CD4-positive, alpha-beta T cell treated with Interleukin-4 for 4 hours (primary cell): Measurements from ENCODE around the gene RGS7.
"Not testable (repeated sequence)": the region's sequence is repeated elsewhere in the genome, so short reads cannot be mapped to it uniquely, and the experiment has no call there.

Experiments used
- DNase-seq: peaks from one replicate; pipeline ENCODE4 v3.0.0-alpha.2; 2020

RGS7 gene

GRCh38 chr1:241130881-241131280, 226.1 kb downstream of the RGS7 start:
- no peak for DNase-seq

GRCh38 chr1:241129207-241129960, 227.6 kb downstream of the RGS7 start:
- no peak for DNase-seq

GRCh38 chr1:241125286-241125685, 231.7 kb downstream of the RGS7 start:
- no peak for DNase-seq

GRCh38 chr1:241118049-241118448, 239.0 kb downstream of the RGS7 start:
- DNase-seq, result no peak

- no peak for DNase-seq
These were observed 241.2 kb downstream of the RGS7 start for GRCh38 chr1:241115784-241116183.

- no peak for DNase-seq
These were observed 242.2 kb downstream of the RGS7 start for GRCh38 chr1:241114699-241115233.

GRCh38 chr1:241113557-241113956, 243.4 kb downstream of the RGS7 start:
- DNase-seq, result no peak

GRCh38 chr1:241109039-241109438, 248.0 kb downstream of the RGS7 start:
- no peak for DNase-seq

GRCh38 chr1:241105147-241105546, 251.9 kb downstream of the RGS7 start:
- no peak for DNase-seq

- no peak for DNase-seq
These were observed 254.3 kb downstream of the RGS7 start for GRCh38 chr1:241102664-241103063.

GRCh38 chr1:241101622-241102021, 255.4 kb downstream of the RGS7 start:
- no peak for DNase-seq

GRCh38 chr1:241097479-241097878, 259.5 kb downstream of the RGS7 start:
- no peak for DNase-seq

GRCh38 chr1:241096982-241097381, 260.0 kb downstream of the RGS7 start:
- DNase-seq, result no peak

GRCh38 chr1:241095847-241096246, 261.2 kb downstream of the RGS7 start:
- DNase-seq, result no peak

- DNase-seq, result no peak
These were observed 266.2 kb downstream of the RGS7 start for GRCh38 chr1:241090798-241091197.

- not testable (repeated sequence) for DNase-seq
These were observed 267.9 kb downstream of the RGS7 start for GRCh38 chr1:241089066-241089465.

GRCh38 chr1:241088075-241088474, 268.9 kb downstream of the RGS7 start:
- DNase-seq, result not testable (repeated sequence)

- no peak for DNase-seq
These were observed 270.3 kb downstream of the RGS7 start for GRCh38 chr1:241086686-241087085.

- no peak for DNase-seq
These were observed 273.7 kb downstream of the RGS7 start for GRCh38 chr1:241083285-241083684.

GRCh38 chr1:241081473-241081872, 275.5 kb downstream of the RGS7 start:
- DNase-seq, result no peak

GRCh38 chr1:241079459-241079858, 277.5 kb downstream of the RGS7 start:
- DNase-seq, result no peak

GRCh38 chr1:241079047-241079446, 278.0 kb downstream of the RGS7 start:
- DNase-seq, result no peak

- no peak for DNase-seq
These were observed 279.4 kb downstream of the RGS7 start for GRCh38 chr1:241077386-241078147.

GRCh38 chr1:241074507-241074906, 282.5 kb downstream of the RGS7 start:
- no peak for DNase-seq
